ENCODE results near the gene CCNL1.

- TF ChIP-seq CTCF (IDR thresholded peaks at IDR 0.05; ENCODE audit: low read length) (no peak), EZH2 (optimal IDR thresholded peaks at IDR 0.05; ENCODE audit: low read depth, low read length) (no peak)
These were observed 37.8 kb downstream of the CCNL1 start for GRCh38 chr3:157122116-157122515.
